ENCODE results near the gene NINJ2.

GRCh38 chr12:570921-571794, 92.1 kb downstream of the NINJ2 start:
- TF ChIP-seq GATA2 (IDR thresholded peaks at IDR 0.05; ENCODE audit: low read depth, low read length) (no peak), GATA3 (IDR thresholded peaks at IDR 0.05; ENCODE audit: low read depth, low read length) (no peak)

All from SH-SY5Y (cell line).